HG02571 (cell line): ENCODE results near the gene TEKT1.

ENCODE experiments used
- ATAC-seq: cut with Tn5 transposase; IDR thresholded peaks from one replicate; pipeline ENCODE4 v1.9.1; 2021; ENCODE audit warnings: mild to moderate bottlenecking, moderate library complexity; ENCODE audit not compliant: unreplicated experiment

TEKT1 gene

DNA sequence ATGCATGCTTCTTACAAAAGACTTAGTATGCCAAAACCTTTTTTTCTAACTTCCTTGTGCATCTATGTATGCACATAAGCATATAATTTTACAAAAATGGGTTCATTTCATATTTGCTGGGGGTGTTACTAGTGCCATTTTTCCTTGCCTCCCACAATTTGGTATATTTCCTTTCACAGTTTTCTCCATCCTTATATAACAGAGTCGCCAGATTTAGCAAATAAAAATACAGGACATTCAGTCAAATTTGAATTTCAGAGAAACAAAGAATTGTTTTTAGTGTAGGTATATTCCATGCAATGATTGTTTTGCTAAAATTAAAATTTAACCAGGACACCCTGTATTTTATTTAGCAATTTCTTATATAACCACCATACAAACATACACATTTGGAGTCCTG is 59.5 kb downstream of the TEKT1 start:
- ATAC-seq, result no peak

- no peak for ATAC-seq
Observed at GRCh38 chr17:6768447-6768846, 63.1 kb downstream of the TEKT1 start.

DNA sequence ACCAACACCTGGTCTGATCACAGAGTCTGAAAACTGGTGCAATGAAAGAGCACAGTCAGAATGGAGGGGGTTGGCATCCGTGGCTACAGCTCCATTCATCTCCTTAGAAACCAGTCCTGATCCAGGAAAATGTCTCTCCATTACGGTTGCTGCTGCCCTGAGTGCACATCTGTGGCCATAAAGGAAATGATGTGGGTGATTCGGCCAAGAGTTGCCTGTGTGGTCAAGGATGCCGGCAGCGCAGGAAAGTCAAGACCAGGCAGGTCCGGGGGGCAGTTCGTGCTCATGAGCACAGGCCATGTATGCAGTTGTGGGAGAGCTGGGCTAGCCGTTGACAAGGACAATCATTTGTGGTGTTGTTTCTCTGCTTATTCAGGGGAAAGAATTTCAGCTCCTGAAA is 69.8 kb downstream of the TEKT1 start:
- ATAC-seq, result no peak

GRCh38 chr17:6757747-6758146 is 73.8 kb downstream of the TEKT1 start:
- no peak for ATAC-seq

DNA sequence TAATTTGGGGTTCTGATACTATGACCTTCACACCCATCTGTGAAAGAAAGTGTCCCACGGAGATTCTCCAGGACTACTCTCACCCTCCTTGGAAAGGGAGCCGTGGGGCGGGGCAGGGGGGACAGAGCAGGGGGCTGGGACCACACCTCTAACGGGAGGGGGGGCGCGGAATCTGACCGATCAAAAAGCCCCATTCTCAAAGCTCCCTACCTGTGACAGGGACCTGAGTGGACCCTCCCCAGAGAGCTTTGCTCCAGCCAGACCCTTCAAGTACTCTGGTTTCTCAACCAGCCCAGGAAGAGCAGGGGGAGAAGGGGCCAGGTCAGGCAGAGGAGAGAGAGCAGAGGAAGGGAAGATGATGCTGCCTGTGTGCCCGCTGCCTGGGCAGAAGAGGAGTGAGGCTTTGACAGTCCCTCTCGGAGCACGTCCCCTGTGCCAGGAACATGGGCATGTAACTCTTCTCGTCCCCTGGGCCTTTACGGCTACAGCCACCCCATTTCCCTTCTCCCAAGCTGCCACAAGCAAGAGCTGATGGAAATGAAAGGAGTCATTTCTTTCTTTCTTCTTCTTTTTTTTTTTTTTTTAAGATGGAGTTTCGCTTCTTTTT is 75.0 kb downstream of the TEKT1 start:
- no peak for ATAC-seq

GRCh38 chr17:6755731-6756184 is 75.8 kb downstream of the TEKT1 start, which contains the start of gene XAF1:
XAF1 (plus strand) TSS chr17:6756046; CDS start chr17:6756079, 33 bp downstream.
- no peak for ATAC-seq

DNA sequence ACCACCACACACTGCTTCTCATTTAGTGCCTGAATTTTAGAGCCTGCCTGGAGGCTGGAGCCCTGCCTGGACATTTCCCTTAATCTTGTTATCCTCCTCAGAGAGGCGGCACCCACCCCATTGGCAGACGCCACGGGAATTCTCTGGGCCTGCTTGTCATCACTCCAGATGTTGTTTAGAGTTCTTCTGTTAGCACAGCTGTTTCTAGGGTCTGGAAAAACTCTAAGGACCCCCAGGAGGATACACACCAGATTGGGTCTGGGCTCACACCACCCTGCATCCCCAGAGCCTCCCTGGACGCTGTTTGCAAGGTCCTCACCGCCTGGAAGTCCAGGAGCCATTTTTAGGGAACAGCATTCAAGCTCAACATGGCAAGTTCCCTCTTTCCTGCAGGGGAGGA is 76.2 kb downstream of the TEKT1 start:
- ATAC-seq, result no peak

DNA sequence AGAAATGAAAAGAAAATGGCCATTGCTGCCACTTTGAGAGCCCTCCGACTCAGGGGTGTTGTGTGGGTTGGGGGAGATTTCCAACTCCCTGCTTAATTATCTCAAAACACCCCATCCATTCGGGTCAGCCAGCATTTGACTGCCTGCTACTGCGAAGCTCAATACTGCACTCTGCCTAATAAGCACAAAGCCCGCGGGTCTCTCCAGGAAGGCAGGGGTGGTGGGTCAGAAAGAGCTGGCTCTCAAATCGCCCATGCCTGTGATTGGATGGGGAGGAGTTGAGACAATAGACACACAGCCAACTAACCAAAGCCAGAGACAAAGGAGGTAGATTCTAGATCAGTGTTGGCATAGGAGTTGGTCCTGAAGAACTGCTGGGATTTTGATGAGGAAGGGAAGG is 78.0 kb downstream of the TEKT1 start:
- no peak for ATAC-seq

DNA sequence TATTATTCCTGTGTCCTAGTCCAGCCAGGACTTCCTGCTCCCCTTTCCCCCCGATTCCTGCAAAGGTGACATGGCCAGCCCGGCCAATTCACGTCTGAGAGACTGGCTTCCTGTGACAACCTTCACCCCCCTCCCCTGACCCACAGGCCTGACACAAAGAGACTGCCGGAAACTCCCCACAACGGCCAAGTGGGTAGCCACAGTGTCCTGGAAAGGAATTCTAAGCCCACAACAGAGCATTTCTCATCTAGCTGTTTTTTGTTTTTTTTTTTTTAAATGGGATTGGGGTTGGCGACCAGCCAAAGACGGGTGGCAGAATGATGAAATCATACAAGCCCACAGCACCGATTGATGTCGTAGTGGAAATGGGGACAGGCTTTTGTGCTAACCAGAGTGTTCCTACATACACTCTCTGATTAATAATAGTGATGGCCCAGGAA is 78.5 kb downstream of the TEKT1 start:
- no peak for ATAC-seq

GRCh38 chr17:6752068-6752909 is 79.2 kb downstream of the TEKT1 start:
- no peak for ATAC-seq

GRCh38 chr17:6749519-6749918 is 82.0 kb downstream of the TEKT1 start:
- no peak for ATAC-seq

- ATAC-seq, result no peak
Observed at GRCh38 chr17:6748617-6749016, 82.9 kb downstream of the TEKT1 start.
